Cardiac fibroblast (primary cell): Measurements from ENCODE around the gene TWF2.

ENCODE experiments used
- DNase-seq, 2 donors: peaks; one replicate each; pipeline versions ENCODE4 v3.0.0 to v3.0.0-alpha.2; 2010; ENCODE audit warnings: low read depth in 2 of 2
- H3K4me3 ChIP-seq, 2 donors: replicated peaks in 1 of 2; 1 replicate in 1 of 2; 2 replicates in 1 of 2; pipeline ENCODE4 v1.5.1; 2011; ENCODE audit warnings: low read depth in 2 of 2, low read length in 2 of 2, mild to moderate bottlenecking in 2 of 2, moderate library complexity in 1 of 2
- CTCF ChIP-seq: IDR thresholded peaks from one replicate; pipeline ENCODE4 v1.5.1; 2011; ENCODE audit warnings: low read depth, mild to moderate bottlenecking, low read length, inconsistent platforms

Gene TWF2

GRCh38 chr3:52218937-52219650, 19.9 kb downstream of the TWF2 start:
- DNase-seq: peak; percentile 33 to 38
- H3K4me3 ChIP-seq: no peak overlapping the region
- no peak for TF ChIP-seq CTCF

DNA sequence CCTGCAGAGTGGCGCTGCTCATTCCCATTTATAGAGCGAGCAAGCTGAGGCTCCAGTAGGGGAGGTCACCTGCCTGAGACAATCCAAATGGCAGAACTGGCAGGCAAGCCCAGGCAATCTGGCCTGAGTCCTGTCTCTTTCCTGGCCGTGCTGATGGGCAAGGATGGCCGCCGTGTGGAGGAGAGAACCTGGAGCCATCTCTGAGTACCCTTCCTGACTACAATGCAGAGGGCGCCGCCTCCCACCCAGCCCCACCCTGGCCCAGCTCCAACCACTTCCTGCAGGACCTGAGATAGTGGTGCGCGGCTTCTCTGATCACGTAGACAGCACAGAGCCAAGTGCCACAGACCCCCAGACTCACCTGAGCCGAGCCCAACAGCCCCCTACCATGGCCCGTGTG, 20.5 kb downstream of the TWF2 start:
- no peak for TF ChIP-seq CTCF
- no peak for DNase-seq
- H3K4me3 ChIP-seq: no peak overlapping the region

GRCh38 chr3:52218026-52218425, 20.9 kb downstream of the TWF2 start:
- no peak for DNase-seq
- TF ChIP-seq CTCF: no peak
- no peak overlapping the region for H3K4me3 ChIP-seq

GRCh38 chr3:52217409-52217805, 21.6 kb downstream of the TWF2 start:
- H3K4me3 ChIP-seq: no peak overlapping the region
- TF ChIP-seq CTCF: no peak
- DNase-seq: no peak

DNA sequence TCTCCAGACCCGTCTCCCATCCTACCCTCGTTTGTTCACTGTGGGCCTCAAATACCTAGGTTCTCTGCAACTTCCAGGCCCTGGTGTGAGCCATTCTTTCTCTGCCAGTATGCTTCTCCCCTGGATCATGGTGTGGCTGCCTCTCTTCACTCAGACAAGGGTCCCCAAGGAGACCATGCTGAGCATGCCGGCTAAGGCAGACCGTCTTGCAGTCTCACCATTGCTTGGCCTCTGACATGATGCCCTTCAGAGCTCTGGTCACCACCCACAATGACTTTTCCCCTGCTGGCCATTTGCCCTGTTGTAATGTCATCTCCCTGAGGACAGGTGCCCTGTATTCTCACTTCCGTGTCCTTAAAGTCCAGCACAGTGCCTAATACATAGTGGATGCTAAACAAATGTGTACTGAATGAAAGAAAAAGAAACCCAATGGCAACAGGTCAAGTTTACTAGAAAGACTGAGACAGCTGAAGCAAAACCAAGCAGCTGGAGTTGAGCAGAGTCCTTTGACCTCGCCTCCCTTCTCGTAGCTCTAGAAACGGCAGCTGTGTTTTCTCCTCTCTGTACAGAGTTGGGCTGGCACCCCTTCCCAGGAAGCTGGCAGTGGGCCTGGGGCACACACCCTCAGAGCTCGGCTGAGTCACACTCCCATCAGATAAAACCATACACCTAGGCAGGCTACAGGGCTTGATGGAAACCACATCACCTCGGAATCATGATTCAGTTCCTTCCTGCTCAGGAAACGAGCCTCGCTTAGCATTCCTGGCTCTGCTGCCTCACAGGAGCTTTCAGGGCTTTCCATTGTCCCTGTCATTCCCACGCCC, 22.2 kb downstream of the TWF2 start:
- TF ChIP-seq CTCF: no peak
- peak; percentile 86 to 88 for DNase-seq
- H3K4me3 ChIP-seq: no peak overlapping the region

- no peak overlapping the region for H3K4me3 ChIP-seq
- no peak for TF ChIP-seq CTCF
- no peak for DNase-seq
These were observed 23.6 kb downstream of the TWF2 start for GRCh38 chr3:52215351-52215750.
